ENCODE measurements around the gene FGFBP1. TPM values are rescaled to one million over a fixed set of nuclear protein-coding genes. Genes with fewer than 3 reads are reported as not detected.
A peak's percentile ranks its signal among the peaks of the same experiment; 100 is the strongest.

FGFBP1 gene
- total RNA-seq, 4 donors from 2014 or later, result 42.3 to 141 (median 78.5) TPM

- 51 to 64% methylated on average over 4 of the region's 4 CpGs for WGBS, 2 donors
- TF ChIP-seq CTCF (IDR thresholded peaks at IDR 0.05) (no peak), POLR2A (IDR thresholded peaks at IDR 0.05) (no peak)
- intact Hi-C loops (cut with DNase I; ENCODE audit: low total_unique reads), result no loop called here
- H3K4me3 ChIP-seq (ENCODE audit: low read depth, poor library complexity, severe bottlenecking), result no peak overlapping the region
- no peak for DNase-seq (ENCODE audit: low spot score in 2 of 2)
Measured at GRCh38 chr4:15963576-15963975, 25.0 kb upstream of the FGFBP1 start.

- intact Hi-C loops (cut with DNase I; ENCODE audit: low total_unique reads), result no loop called here
- no peak within 1 kb of the TSS for H3K4me3 ChIP-seq (ENCODE audit: low read depth, poor library complexity, severe bottlenecking)
- 28 to 42% methylated on average over 9 of the region's 9 CpGs for WGBS, 2 donors
- TF ChIP-seq CTCF (IDR thresholded peaks at IDR 0.05) (no peak), POLR2A (IDR thresholded peaks at IDR 0.05) (no peak)
- DNase-seq (ENCODE audit: low spot score in 2 of 2), result peak in 1 of 2 donors; percentile 32
Measured at GRCh38 chr4:15963001-15963451, 24.5 kb upstream of the FGFBP1 start, which contains the start of gene FGFBP2. Gene FGFBP2 (minus strand): TSS chr4:15963175. CDS start chr4:15963129, 46 bp downstream.

- no peak for DNase-seq (ENCODE audit: low spot score in 2 of 2)
- 76 to 81% methylated on average over 16 of the region's 16 CpGs for WGBS, 2 donors
- intact Hi-C loops (cut with DNase I; ENCODE audit: low total_unique reads), result no loop called here
- TF ChIP-seq CTCF (IDR thresholded peaks at IDR 0.05) (no peak), POLR2A (IDR thresholded peaks at IDR 0.05) (no peak)
- H3K4me3 ChIP-seq (ENCODE audit: low read depth, poor library complexity, severe bottlenecking), result no peak overlapping the region
Measured at GRCh38 chr4:15961781-15962510, 23.4 kb upstream of the FGFBP1 start.

- 74 to 76% methylated on average over 2 of the region's 2 CpGs for WGBS, 2 donors
- no peak overlapping the region for H3K4me3 ChIP-seq (ENCODE audit: low read depth, poor library complexity, severe bottlenecking)
- no peak for TF ChIP-seq CTCF (IDR thresholded peaks at IDR 0.05)
- intact Hi-C loops (cut with DNase I; ENCODE audit: low total_unique reads), result loop anchor here (5.0 kb wide), 1 partner anchor 151 kb away; no protein-coding TSS in a partner anchor
- no peak for DNase-seq (ENCODE audit: low spot score in 2 of 2)
Measured at GRCh38 chr4:15958562-15958961, 20.0 kb upstream of the FGFBP1 start.

GRCh38 chr4:15956179-15956850 lies 17.8 kb upstream of the FGFBP1 start:
- intact Hi-C loops (cut with DNase I; ENCODE audit: low total_unique reads), result loop anchor here (5.0 kb wide), 1 partner anchor 149 kb away; no protein-coding TSS in a partner anchor
- no peak overlapping the region for H3K4me3 ChIP-seq (ENCODE audit: low read depth, poor library complexity, severe bottlenecking)
- TF ChIP-seq POLR2A (IDR thresholded peaks at IDR 0.05) (no peak), CTCF (IDR thresholded peaks at IDR 0.05) (peak in 1 of 3 donors; percentile 86)
- WGBS, 2 donors, result 37 to 38% methylated on average over 9 of the region's 9 CpGs
- DNase-seq (ENCODE audit: low spot score in 2 of 2), result peak; percentile 80 to 93

Data from lower leg skin (tissue), 4 donors.